Measurements from ENCODE around the gene KIAA1328. TPM values are rescaled to one million over a fixed set of nuclear protein-coding genes. Genes with fewer than 3 reads are reported as not detected.

KIAA1328 gene
- total RNA-seq, 1 donor from 2014 or later, result 17.2 TPM

DNA sequence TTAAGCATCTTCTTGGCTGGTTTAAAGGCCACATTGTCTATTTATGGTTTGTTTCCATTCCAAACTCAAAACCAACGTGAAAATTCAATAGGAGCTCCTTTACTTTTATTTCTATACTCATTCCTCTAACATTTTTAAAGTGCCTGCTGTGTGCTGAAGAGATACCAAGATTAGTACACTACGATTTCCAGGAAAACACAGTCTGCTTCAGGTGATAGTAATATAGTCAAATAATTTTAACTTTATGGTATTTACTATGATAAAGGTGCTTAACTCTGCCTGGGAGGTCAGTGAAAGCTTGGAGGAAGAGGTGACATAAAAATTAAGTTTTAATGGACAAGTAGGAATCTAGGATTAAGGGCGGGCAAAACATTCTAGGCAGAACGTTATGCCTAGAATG lies 121.4 kb downstream of the KIAA1328 start:
- TF ChIP-seq POLR2AphosphoS5 (IDR thresholded peaks at IDR 0.05; ENCODE audit: insufficient read depth in 1 of 2, low read depth in 1 of 2) (no peak), POLR2A (IDR thresholded peaks at IDR 0.05) (no peak)
- TF ChIP-seq, protein P1, sequence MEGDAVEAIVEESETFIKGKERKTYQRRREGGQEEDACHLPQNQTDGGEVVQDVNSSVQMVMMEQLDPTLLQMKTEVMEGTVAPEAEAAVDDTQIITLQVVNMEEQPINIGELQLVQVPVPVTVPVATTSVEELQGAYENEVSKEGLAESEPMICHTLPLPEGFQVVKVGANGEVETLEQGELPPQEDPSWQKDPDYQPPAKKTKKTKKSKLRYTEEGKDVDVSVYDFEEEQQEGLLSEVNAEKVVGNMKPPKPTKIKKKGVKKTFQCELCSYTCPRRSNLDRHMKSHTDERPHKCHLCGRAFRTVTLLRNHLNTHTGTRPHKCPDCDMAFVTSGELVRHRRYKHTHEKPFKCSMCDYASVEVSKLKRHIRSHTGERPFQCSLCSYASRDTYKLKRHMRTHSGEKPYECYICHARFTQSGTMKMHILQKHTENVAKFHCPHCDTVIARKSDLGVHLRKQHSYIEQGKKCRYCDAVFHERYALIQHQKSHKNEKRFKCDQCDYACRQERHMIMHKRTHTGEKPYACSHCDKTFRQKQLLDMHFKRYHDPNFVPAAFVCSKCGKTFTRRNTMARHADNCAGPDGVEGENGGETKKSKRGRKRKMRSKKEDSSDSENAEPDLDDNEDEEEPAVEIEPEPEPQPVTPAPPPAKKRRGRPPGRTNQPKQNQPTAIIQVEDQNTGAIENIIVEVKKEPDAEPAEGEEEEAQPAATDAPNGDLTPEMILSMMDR (IDR thresholded peaks at IDR 0.05), result no peak
- no peak overlapping the region for H3K27ac ChIP-seq

DNA sequence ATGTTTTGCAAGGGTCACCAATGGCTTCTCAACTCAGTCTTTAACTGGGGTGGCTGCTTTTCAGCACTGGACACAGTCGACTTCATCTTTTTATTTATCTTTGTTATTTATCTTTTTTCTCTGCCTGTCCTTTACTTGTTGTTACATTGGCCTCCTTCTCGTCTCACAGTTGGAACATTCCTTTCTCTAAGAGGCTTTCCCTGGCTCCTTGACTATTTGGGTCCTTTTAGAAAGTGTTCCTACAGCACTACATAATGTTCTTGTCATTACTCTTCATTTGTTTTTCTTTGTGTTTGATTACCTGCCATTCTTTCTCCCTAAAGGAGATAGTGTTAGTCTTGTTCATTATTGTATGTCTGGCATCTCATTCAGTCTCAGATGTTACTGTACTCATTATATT lies 122.0 kb downstream of the KIAA1328 start:
- Histone ChIP-seq H3K27me3 (no peaks in the 10 kb centered on the region), H3K4me3 (no peak overlapping the region), H3K36me3 (no peaks in the 10 kb centered on the region), H3K27ac (no peak overlapping the region), H3K4me1 (no peaks in the 10 kb centered on the region), H3K9me3 (no peaks in the 10 kb centered on the region)
- intact Hi-C loops (cut with DNase I), result no loop called here
- DNase-seq (ENCODE audit: extremely low spot score in 2 of 2), result no peak
- TF ChIP-seq POLR2A (IDR thresholded peaks at IDR 0.05), result no peak
- TF ChIP-seq, protein P1 (IDR thresholded peaks at IDR 0.05), result no peak
- no peak for TF ChIP-seq POLR2AphosphoS5 (IDR thresholded peaks at IDR 0.05; ENCODE audit: insufficient read depth in 1 of 2, low read depth in 1 of 2)

More for the DNA sequence above, 121.4 kb downstream of the KIAA1328 start:
- no peaks in the 10 kb centered on the region for H3K27me3 ChIP-seq
- H3K9me3 ChIP-seq, result no peaks in the 10 kb centered on the region
- no peak overlapping the region for H3K4me3 ChIP-seq
- no peaks in the 10 kb centered on the region for H3K4me1 ChIP-seq
- intact Hi-C loops (cut with DNase I), result no loop called here
- no peak for DNase-seq (ENCODE audit: extremely low spot score in 2 of 2)
- H3K36me3 ChIP-seq, result no peaks in the 10 kb centered on the region

DNA sequence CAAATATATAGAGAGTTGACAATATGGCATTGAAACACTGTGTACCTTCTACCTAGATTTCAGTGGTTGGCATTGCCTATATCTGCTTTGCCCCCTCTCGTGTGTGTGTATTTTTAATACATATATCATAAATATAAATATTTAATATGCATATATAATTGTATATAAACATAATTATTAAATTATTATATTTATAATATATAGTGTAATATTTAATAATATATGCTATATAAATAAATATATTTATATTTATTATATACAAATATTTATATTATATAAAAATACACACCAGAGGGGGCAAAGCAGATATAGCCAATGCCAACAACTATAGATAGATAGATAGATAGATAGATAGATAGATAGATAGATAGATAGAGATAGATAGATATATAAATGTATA lies 124.1 kb downstream of the KIAA1328 start:
- no peak for DNase-seq (ENCODE audit: extremely low spot score in 2 of 2)
- no peaks in the 10 kb centered on the region for H3K4me1 ChIP-seq
- TF ChIP-seq POLR2AphosphoS5 (IDR thresholded peaks at IDR 0.05; ENCODE audit: insufficient read depth in 1 of 2, low read depth in 1 of 2), result no peak
- no peak for TF ChIP-seq POLR2A (IDR thresholded peaks at IDR 0.05)
- TF ChIP-seq, protein P1 (IDR thresholded peaks at IDR 0.05), result no peak
- no peak overlapping the region for H3K4me3 ChIP-seq
- intact Hi-C loops (cut with DNase I), result no loop called here
- H3K9me3 ChIP-seq, result no peaks in the 10 kb centered on the region
- peaks cover 0 to 3% of the 10 kb centered on the region in 2 donors for H3K36me3 ChIP-seq
- no peaks in the 10 kb centered on the region for H3K27me3 ChIP-seq
- H3K27ac ChIP-seq, result no peak overlapping the region

DNA sequence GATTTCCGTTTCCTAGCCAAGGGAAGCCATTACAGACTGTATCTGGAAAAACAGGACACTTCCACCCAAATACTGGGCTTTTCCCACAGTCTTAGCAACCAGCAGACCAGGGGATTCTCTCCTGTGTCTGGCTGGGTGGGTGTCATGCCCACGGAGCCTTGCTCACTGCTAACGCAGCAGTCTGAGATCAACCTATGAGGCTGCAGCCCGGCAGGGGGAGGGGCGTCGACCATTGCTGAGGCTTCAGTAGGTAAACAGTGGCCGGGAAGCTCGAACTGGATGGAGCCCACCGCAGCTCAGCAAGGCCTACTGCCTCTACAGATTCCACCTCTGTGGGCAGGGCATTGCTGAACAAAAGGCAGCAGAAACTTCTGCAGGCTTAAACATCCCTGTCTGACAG lies 131.1 kb downstream of the KIAA1328 start:
- peaks cover 0 to 26% of the 10 kb centered on the region in 2 donors for H3K36me3 ChIP-seq
- H3K4me3 ChIP-seq, result no peak overlapping the region
- TF ChIP-seq POLR2A (IDR thresholded peaks at IDR 0.05), result no peak
- no peak for TF ChIP-seq POLR2AphosphoS5 (IDR thresholded peaks at IDR 0.05; ENCODE audit: insufficient read depth in 1 of 2, low read depth in 1 of 2)
- TF ChIP-seq, protein P1 (IDR thresholded peaks at IDR 0.05), result no peak
- H3K9me3 ChIP-seq, result no peaks in the 10 kb centered on the region
- H3K27ac ChIP-seq, result no peak overlapping the region
- no peaks in the 10 kb centered on the region for H3K4me1 ChIP-seq
- DNase-seq (ENCODE audit: extremely low spot score in 2 of 2), result no peak
- no peaks in the 10 kb centered on the region for H3K27me3 ChIP-seq
- intact Hi-C loops (cut with DNase I), result no loop called here

DNA sequence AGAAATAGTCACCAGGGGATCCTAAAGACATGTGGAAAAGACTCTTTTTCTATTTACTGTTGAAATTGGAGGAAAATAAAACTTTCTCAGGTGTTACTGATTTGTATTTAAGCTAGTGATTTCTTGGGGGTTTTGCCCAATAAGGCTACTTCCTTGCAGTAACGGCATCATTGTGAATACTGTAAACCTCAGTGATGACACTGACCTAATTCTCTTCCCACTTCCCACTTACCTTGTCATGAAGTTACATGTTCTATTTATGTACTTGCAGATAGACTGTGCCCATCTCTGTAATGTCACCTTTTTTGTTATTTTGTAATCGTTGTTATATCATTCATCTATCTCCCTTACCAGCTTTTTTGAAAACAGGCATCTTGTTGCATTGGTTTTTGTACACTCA lies 134.5 kb downstream of the KIAA1328 start:
- no peaks in the 10 kb centered on the region for H3K27me3 ChIP-seq
- H3K9me3 ChIP-seq, result no peaks in the 10 kb centered on the region
- no peak overlapping the region for H3K4me3 ChIP-seq
- intact Hi-C loops (cut with DNase I), result no loop called here
- TF ChIP-seq, protein P1 (IDR thresholded peaks at IDR 0.05), result no peak
- TF ChIP-seq POLR2A (IDR thresholded peaks at IDR 0.05) (no peak), POLR2AphosphoS5 (IDR thresholded peaks at IDR 0.05; ENCODE audit: insufficient read depth in 1 of 2, low read depth in 1 of 2) (no peak)
- H3K36me3 ChIP-seq, result peaks cover 0 to 23% of the 10 kb centered on the region in 2 donors
- H3K27ac ChIP-seq, result no peak overlapping the region
- DNase-seq (ENCODE audit: extremely low spot score in 2 of 2), result no peak
- H3K4me1 ChIP-seq, result no peaks in the 10 kb centered on the region

Data from vagina (tissue), 2 donors.